GM18511 (cell line): ENCODE measurements around the gene DLG3.
"Not testable (repeated sequence)": the region's sequence is repeated elsewhere in the genome, so short reads cannot be mapped to it uniquely, and the experiment has no call there.

Experiments
- ATAC-seq: cut with Tn5 transposase; IDR thresholded peaks from one replicate; pipeline ENCODE4 v1.9.1; 2021; ENCODE audit warnings: mild to moderate bottlenecking, moderate library complexity; ENCODE audit not compliant: unreplicated experiment

Gene DLG3

GRCh38 chrX:70509078-70509477 is 64.4 kb downstream of the DLG3 start:
- ATAC-seq: peak; percentile 32

- ATAC-seq: not testable (repeated sequence)
Measured at GRCh38 chrX:70515270-70515669, 70.6 kb downstream of the DLG3 start.

GRCh38 chrX:70515692-70516091 is 71.1 kb downstream of the DLG3 start:
- not testable (repeated sequence) for ATAC-seq

- no peak for ATAC-seq
Measured at GRCh38 chrX:70525733-70526132, 81.1 kb downstream of the DLG3 start.

GRCh38 chrX:70527053-70527452 is 82.4 kb downstream of the DLG3 start:
- peak; percentile 55 for ATAC-seq

- ATAC-seq: peak; percentile 75
Measured at GRCh38 chrX:70527610-70528345, 83.1 kb downstream of the DLG3 start.

GRCh38 chrX:70535198-70535597 is 90.6 kb downstream of the DLG3 start:
- ATAC-seq: no peak

- no peak for ATAC-seq
Measured at GRCh38 chrX:70549429-70549828, 104.8 kb downstream of the DLG3 start.

- ATAC-seq: no peak
Measured at GRCh38 chrX:70552130-70552704, 107.6 kb downstream of the DLG3 start.

GRCh38 chrX:70553516-70553915 is 108.9 kb downstream of the DLG3 start:
- ATAC-seq: peak; percentile 89

- peak; percentile 34 for ATAC-seq
Measured at GRCh38 chrX:70554081-70554480, 109.4 kb downstream of the DLG3 start.

GRCh38 chrX:70554523-70554922 is 109.9 kb downstream of the DLG3 start:
- no peak for ATAC-seq

GRCh38 chrX:70554948-70555347 is 110.3 kb downstream of the DLG3 start:
- ATAC-seq: no peak
